GM21390 (cell line): Measurements from ENCODE around the gene CEP112.
"Not testable (repeated sequence)": the region's sequence is repeated elsewhere in the genome, so short reads cannot be mapped to it uniquely, and the experiment has no call there.

Experiments used
- ATAC-seq: cut with Tn5 transposase; IDR thresholded peaks from one replicate; pipeline ENCODE4 v1.9.1; 2021; ENCODE audit not compliant: unreplicated experiment

The CEP112 gene

GRCh38 chr17:66165537-66166123 is 26.3 kb downstream of the CEP112 start:
- ATAC-seq, result no peak

GRCh38 chr17:66155055-66155454 is 36.9 kb downstream of the CEP112 start:
- not testable (repeated sequence) for ATAC-seq

GRCh38 chr17:66152756-66153155 is 39.2 kb downstream of the CEP112 start:
- ATAC-seq, result no peak

- no peak for ATAC-seq
Observed at GRCh38 chr17:66150708-66151107, 41.2 kb downstream of the CEP112 start.

GRCh38 chr17:66149562-66149961 is 42.4 kb downstream of the CEP112 start:
- ATAC-seq, result no peak

- no peak for ATAC-seq
Observed at GRCh38 chr17:66146394-66146793, 45.5 kb downstream of the CEP112 start.

GRCh38 chr17:66143657-66144282 is 48.2 kb downstream of the CEP112 start:
- ATAC-seq, result no peak

- no peak for ATAC-seq
Observed at GRCh38 chr17:66142428-66142827, 49.5 kb downstream of the CEP112 start.

GRCh38 chr17:66138120-66138519 is 53.8 kb downstream of the CEP112 start:
- no peak for ATAC-seq

- ATAC-seq, result no peak
Observed at GRCh38 chr17:66135896-66136295, 56.0 kb downstream of the CEP112 start.

- no peak for ATAC-seq
Observed at GRCh38 chr17:66135219-66135618, 56.7 kb downstream of the CEP112 start.

- no peak for ATAC-seq
Observed at GRCh38 chr17:66129759-66130158, 62.2 kb downstream of the CEP112 start.

GRCh38 chr17:66126231-66126630 is 65.7 kb downstream of the CEP112 start:
- no peak for ATAC-seq

- ATAC-seq, result no peak
Observed at GRCh38 chr17:66123163-66123562, 68.8 kb downstream of the CEP112 start.

GRCh38 chr17:66115246-66115645 is 76.7 kb downstream of the CEP112 start:
- no peak for ATAC-seq

- ATAC-seq, result no peak
Observed at GRCh38 chr17:66114609-66115008, 77.3 kb downstream of the CEP112 start.

GRCh38 chr17:66107731-66108130 is 84.2 kb downstream of the CEP112 start:
- ATAC-seq, result no peak

GRCh38 chr17:66098040-66098439 is 93.9 kb downstream of the CEP112 start:
- ATAC-seq, result no peak

GRCh38 chr17:66094727-66095126 is 97.2 kb downstream of the CEP112 start:
- no peak for ATAC-seq

GRCh38 chr17:66091445-66092080 is 100.4 kb downstream of the CEP112 start:
- no peak for ATAC-seq

GRCh38 chr17:66089764-66090163 is 102.2 kb downstream of the CEP112 start:
- ATAC-seq, result no peak

- ATAC-seq, result no peak
Observed at GRCh38 chr17:66088173-66088572, 103.8 kb downstream of the CEP112 start.

GRCh38 chr17:66087073-66087472 is 104.9 kb downstream of the CEP112 start:
- no peak for ATAC-seq
